SH-SY5Y (cell line): Measurements from ENCODE around the gene GPR150.

Experiments
- GATA2 ChIP-seq: IDR thresholded peaks from 2 replicates; pipeline ENCODE4 v1.6.1; 2011; ENCODE audit warnings: mild to moderate bottlenecking, low read depth, low read length
- GATA3 ChIP-seq: IDR thresholded peaks from 2 replicates; pipeline ENCODE4 v1.6.1; 2011; ENCODE audit warnings: low read depth, mild to moderate bottlenecking, low read length, moderate library complexity

DNA sequence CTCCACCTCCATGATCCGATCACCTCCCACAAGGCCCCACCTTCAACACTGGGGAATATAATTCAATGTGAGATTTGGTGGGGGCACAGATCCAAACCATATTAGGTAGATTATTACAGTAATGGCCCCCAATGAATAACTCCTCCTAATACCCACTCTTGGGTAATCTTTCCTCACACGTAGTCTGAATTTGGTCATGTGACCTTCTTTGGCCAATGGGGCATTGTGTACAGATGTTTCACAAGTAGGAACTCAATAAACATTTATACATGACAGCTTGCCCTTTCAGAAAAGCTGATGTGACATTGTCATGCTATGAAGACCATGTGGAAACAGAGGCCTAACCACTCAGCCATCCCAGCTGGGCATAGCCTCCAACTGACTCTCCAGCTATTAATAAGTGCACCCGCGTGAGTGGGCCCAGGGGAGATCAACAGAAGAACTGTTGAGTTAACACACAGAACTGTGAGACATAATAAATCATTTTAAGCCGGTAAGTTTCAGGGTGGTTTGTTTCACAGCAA lies 10.6 kb downstream of the GPR150 start:
- no peak for TF ChIP-seq GATA2
- TF ChIP-seq GATA3: no peak
